Testis (tissue), 2 donors: Measurements from ENCODE around the gene MOB2.

Experiments used
- POLR2A ChIP-seq: fragments of 450-650 bp; IDR thresholded peaks from one replicate; pipeline ENCODE4 v1.6.1; 2017; ENCODE audit warnings: antibody characterized with exemption, mild to moderate bottlenecking, moderate library complexity
- TF ChIP-seq, protein P1 (sequence below), 3 experiments: fragments of 450-650 bp in 2 of 3; fragments of 200-600 bp in 1 of 3; sonication (generic) in 1 of 3; IDR thresholded peaks; one replicate each; pipeline ENCODE4 v1.5.1; 2016 to 2019; ENCODE audit warnings: antibody characterized with exemption in 3 of 3, mild to moderate bottlenecking in 2 of 3, moderate library complexity in 1 of 3

DNA sequence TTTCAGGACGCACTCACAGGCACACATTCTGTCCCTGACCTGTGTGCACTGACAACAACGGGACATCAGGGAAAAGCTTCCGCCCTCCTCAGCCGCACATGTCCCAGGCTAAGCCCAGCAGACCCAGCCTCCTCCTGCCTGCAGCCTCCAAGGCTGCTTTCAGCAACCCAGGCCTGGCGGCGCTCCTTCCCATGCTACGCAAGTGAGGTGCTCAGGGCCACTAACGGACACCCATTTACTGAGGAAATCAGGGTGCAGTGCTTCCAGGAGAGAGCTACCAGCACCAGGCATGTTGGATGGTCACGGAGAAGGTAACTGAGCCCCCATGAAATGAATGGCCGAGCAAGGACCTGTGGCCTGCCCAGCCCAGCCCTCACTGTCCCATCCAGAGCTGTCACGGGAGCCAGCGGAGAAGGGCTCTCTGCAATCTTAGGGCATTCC lies 6.9 kb downstream of the MOB2 start:
- TF ChIP-seq POLR2A, result no peak
- TF ChIP-seq, protein P1, sequence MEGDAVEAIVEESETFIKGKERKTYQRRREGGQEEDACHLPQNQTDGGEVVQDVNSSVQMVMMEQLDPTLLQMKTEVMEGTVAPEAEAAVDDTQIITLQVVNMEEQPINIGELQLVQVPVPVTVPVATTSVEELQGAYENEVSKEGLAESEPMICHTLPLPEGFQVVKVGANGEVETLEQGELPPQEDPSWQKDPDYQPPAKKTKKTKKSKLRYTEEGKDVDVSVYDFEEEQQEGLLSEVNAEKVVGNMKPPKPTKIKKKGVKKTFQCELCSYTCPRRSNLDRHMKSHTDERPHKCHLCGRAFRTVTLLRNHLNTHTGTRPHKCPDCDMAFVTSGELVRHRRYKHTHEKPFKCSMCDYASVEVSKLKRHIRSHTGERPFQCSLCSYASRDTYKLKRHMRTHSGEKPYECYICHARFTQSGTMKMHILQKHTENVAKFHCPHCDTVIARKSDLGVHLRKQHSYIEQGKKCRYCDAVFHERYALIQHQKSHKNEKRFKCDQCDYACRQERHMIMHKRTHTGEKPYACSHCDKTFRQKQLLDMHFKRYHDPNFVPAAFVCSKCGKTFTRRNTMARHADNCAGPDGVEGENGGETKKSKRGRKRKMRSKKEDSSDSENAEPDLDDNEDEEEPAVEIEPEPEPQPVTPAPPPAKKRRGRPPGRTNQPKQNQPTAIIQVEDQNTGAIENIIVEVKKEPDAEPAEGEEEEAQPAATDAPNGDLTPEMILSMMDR (IDR thresholded peaks at IDR 0.05), result no peak
